Erythroblast (primary cell): Measurements from ENCODE around the gene SCYL1.

Source experiments
- GATA1 ChIP-seq: IDR thresholded peaks from 2 replicates; pipeline ENCODE4 v1.6.1; 2011; ENCODE audit warnings: low read depth, mild to moderate bottlenecking, control low read depth, low read length, moderate library complexity
- POLR2A ChIP-seq: IDR thresholded peaks from 2 replicates; pipeline ENCODE4 v1.6.1; 2011; ENCODE audit warnings: mild to moderate bottlenecking, low read length

DNA sequence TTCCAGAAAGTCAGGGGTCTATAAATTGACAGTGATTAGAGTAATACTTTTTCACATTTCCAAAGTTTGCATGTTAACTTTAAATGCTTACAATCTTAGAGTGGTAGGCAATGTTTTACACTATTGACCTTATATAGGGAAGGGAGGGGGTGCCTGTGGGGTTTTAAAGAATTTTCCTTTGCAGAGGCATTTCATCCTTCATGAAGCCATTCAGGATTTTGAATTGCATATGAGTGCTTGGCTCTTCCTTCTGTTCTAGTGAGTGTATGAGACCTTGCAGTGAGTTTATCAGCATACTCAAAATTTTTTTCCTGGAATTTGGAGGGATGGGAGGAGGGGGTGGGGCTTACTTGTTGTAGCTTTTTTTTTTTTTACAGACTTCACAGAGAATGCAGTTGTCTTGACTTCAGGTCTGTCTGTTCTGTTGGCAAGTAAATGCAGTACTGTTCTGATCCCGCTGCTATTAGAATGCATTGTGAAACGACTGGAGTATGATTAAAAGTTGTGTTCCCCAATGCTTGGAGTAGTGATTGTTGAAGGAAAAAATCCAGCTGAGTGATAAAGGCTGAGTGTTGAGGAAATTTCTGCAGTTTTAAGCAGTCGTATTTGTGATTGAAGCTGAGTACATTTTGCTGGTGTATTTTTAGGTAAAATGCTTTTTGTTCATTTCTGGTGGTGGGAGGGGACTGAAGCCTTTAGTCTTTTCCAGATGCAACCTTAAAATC is 20.8 kb upstream of the SCYL1 start:
- TF ChIP-seq POLR2A = peak; percentile 89
- TF ChIP-seq GATA1 = no peak
